Cortex of kidney (tissue), 1 donor: Measurements from ENCODE around the gene SYCN.

Source experiments
- DNase-seq: peaks from one replicate; lab custom pipeline; 2025; lab: John Stamatoyannopoulos, UW

The SYCN gene

GRCh38 chr19:39194832-39195542, 9.1 kb downstream of the SYCN start:
- DNase-seq = no peak

- no peak for DNase-seq
These were observed 10.3 kb downstream of the SYCN start for GRCh38 chr19:39193803-39194202.

- DNase-seq = no peak
These were observed 11.2 kb downstream of the SYCN start for GRCh38 chr19:39192846-39193245.

- no peak for DNase-seq
These were observed 13.3 kb downstream of the SYCN start for GRCh38 chr19:39190768-39191167.

- DNase-seq = no peak
These were observed 15.1 kb downstream of the SYCN start for GRCh38 chr19:39188960-39189359.

GRCh38 chr19:39187552-39187943, 16.5 kb downstream of the SYCN start:
- no peak for DNase-seq

- no peak for DNase-seq
These were observed 17.7 kb downstream of the SYCN start for GRCh38 chr19:39186391-39186790.

GRCh38 chr19:39183104-39183503, 21.0 kb downstream of the SYCN start:
- DNase-seq = no peak

- DNase-seq = no peak
These were observed 21.9 kb downstream of the SYCN start for GRCh38 chr19:39182174-39182505.

GRCh38 chr19:39181500-39182173, 22.4 kb downstream of the SYCN start:
- DNase-seq = no peak

GRCh38 chr19:39180749-39181148, 23.3 kb downstream of the SYCN start:
- DNase-seq = no peak

- no peak for DNase-seq
These were observed 24.3 kb downstream of the SYCN start for GRCh38 chr19:39179754-39180153.

- no peak for DNase-seq
These were observed 25.6 kb downstream of the SYCN start for GRCh38 chr19:39178296-39179006.

GRCh38 chr19:39177736-39178135, 26.3 kb downstream of the SYCN start:
- DNase-seq = no peak

- DNase-seq = no peak
These were observed 26.9 kb downstream of the SYCN start for GRCh38 chr19:39177110-39177699.

- DNase-seq = no peak
These were observed 28.5 kb downstream of the SYCN start for GRCh38 chr19:39175564-39175963.

- no peak for DNase-seq
These were observed 29.2 kb downstream of the SYCN start for GRCh38 chr19:39174558-39175544.

- no peak for DNase-seq
These were observed 29.9 kb downstream of the SYCN start for GRCh38 chr19:39174142-39174541.

- DNase-seq = no peak
These were observed 30.5 kb downstream of the SYCN start for GRCh38 chr19:39173502-39173991.

GRCh38 chr19:39172700-39173501, 31.2 kb downstream of the SYCN start:
- DNase-seq = no peak
